KMS-11 (cell line): ENCODE data around the gene KLRB1.
"Not testable (repeated sequence)": the region's sequence is repeated elsewhere in the genome, so short reads cannot be mapped to it uniquely, and the experiment has no call there.

Experiments
- H2AFZ ChIP-seq: fragments of 200-600 bp; sonication (generic); 2 replicates; pipeline ENCODE4 v1.6.1; 2016; ENCODE audit warnings: antibody characterized with exemption, mixed run types, low read depth
- H3K27ac ChIP-seq: fragments of 200-600 bp; sonication (generic); 2 replicates; pipeline ENCODE4 v1.6.1; 2016; ENCODE audit warnings: mild to moderate bottlenecking, mixed run types
- H3K27me3 ChIP-seq: fragments of 200-600 bp; sonication (generic); 2 replicates; pipeline ENCODE4 v1.6.1; 2017; ENCODE audit warnings: mild to moderate bottlenecking, low read depth, mixed run types, moderate library complexity; ENCODE audit not compliant: insufficient read depth
- H3K36me3 ChIP-seq: fragments of 200-600 bp; sonication (generic); 2 replicates; pipeline ENCODE4 v1.6.1; 2017; ENCODE audit warnings: mild to moderate bottlenecking, mixed run types; ENCODE audit not compliant: insufficient read depth
- H3K4me1 ChIP-seq: fragments of 200-600 bp; sonication (generic); 2 replicates; pipeline ENCODE4 v1.6.1; 2016; ENCODE audit warnings: mild to moderate bottlenecking, low read depth, mixed run types; ENCODE audit not compliant: poor library complexity, severe bottlenecking
- H3K4me2 ChIP-seq: fragments of 200-600 bp; sonication (generic); 2 replicates; pipeline ENCODE4 v1.7.0; 2016; ENCODE audit warnings: mild to moderate bottlenecking, mixed run types
- H3K4me3 ChIP-seq: fragments of 200-600 bp; sonication (generic); IDR thresholded peaks from 2 replicates; pipeline ENCODE4 v1.6.1; 2017; ENCODE audit warnings: low read depth, low read length, mixed read lengths; ENCODE audit not compliant: insufficient read depth
- H3K79me2 ChIP-seq: fragments of 200-600 bp; sonication (generic); 2 replicates; pipeline ENCODE4 v1.6.1; 2016; ENCODE audit warnings: low read depth, mixed run types; ENCODE audit not compliant: insufficient read depth
- H3K9ac ChIP-seq: fragments of 200-600 bp; sonication (generic); 2 replicates; pipeline ENCODE4 v1.6.1; 2016; ENCODE audit warnings: mild to moderate bottlenecking, mixed run types
- H4K20me1 ChIP-seq: fragments of 200-600 bp; sonication (generic); 2 replicates; pipeline ENCODE4 v1.6.1; 2016; ENCODE audit warnings: mild to moderate bottlenecking, mixed run types; ENCODE audit not compliant: insufficient read depth

The KLRB1 gene

GRCh38 chr12:9545489-9545888 lies 62.2 kb downstream of the KLRB1 start:
- not testable (repeated sequence) for H3K9ac ChIP-seq, H3K4me3 ChIP-seq, H3K4me2 ChIP-seq, H2AFZ ChIP-seq, H3K27ac ChIP-seq, H3K27me3 ChIP-seq, H3K4me1 ChIP-seq, H3K79me2 ChIP-seq, H4K20me1 ChIP-seq, H3K36me3 ChIP-seq
